ENCODE data around the gene ARHGEF38.
A peak's percentile ranks its signal among the peaks of the same experiment; 100 is the strongest.
"Not testable (repeated sequence)": the region's sequence is repeated elsewhere in the genome, so short reads cannot be mapped to it uniquely, and the experiment has no call there.

ARHGEF38 gene

GRCh38 chr4:105679186-105679585 lies 126.8 kb downstream of the ARHGEF38 start:
- Histone ChIP-seq H3K9ac (ENCODE audit: low read depth, low read length) (no peak overlapping the region), H3K4me3 (ENCODE audit: low read depth, low read length) (no peak overlapping the region), H3K27me3 (ENCODE audit: control insufficient read depth, insufficient read depth, low read length) (no peaks in the 10 kb centered on the region), H3K27ac (ENCODE audit: low read depth, low read length) (no peak overlapping the region), H3K9me3 (ENCODE audit: control insufficient read depth, insufficient read depth, low read length) (no peaks in the 10 kb centered on the region), H3K4me1 (ENCODE audit: control insufficient read depth, insufficient read depth, low read length) (peaks cover 5% of the 10 kb centered on the region; the same call in 1 of the 2 replicates), H3K36me3 (ENCODE audit: control insufficient read depth, insufficient read depth, low read length) (peaks cover 15% of the 10 kb centered on the region)

GRCh38 chr4:105683038-105683437 lies 130.6 kb downstream of the ARHGEF38 start:
- H3K36me3 ChIP-seq (ENCODE audit: control insufficient read depth, insufficient read depth, low read length): peaks cover 20% of the 10 kb centered on the region
- H3K4me1 ChIP-seq (ENCODE audit: control insufficient read depth, insufficient read depth, low read length): no peaks in the 10 kb centered on the region
- no peaks in the 10 kb centered on the region for H3K9me3 ChIP-seq (ENCODE audit: control insufficient read depth, insufficient read depth, low read length)
- no peak overlapping the region for H3K27ac ChIP-seq (ENCODE audit: low read depth, low read length)
- H3K4me3 ChIP-seq (ENCODE audit: low read depth, low read length): no peak overlapping the region
- H3K27me3 ChIP-seq (ENCODE audit: control insufficient read depth, insufficient read depth, low read length): no peaks in the 10 kb centered on the region
- H3K9ac ChIP-seq (ENCODE audit: low read depth, low read length): no peak overlapping the region

- Histone ChIP-seq H3K9ac (ENCODE audit: low read depth, low read length) (no peak overlapping the region), H3K4me1 (ENCODE audit: control insufficient read depth, insufficient read depth, low read length) (no peaks in the 10 kb centered on the region), H3K4me3 (ENCODE audit: low read depth, low read length) (no peak overlapping the region), H3K27ac (ENCODE audit: low read depth, low read length) (no peak overlapping the region), H3K9me3 (ENCODE audit: control insufficient read depth, insufficient read depth, low read length) (no peaks in the 10 kb centered on the region), H3K27me3 (ENCODE audit: control insufficient read depth, insufficient read depth, low read length) (no peaks in the 10 kb centered on the region), H3K36me3 (ENCODE audit: control insufficient read depth, insufficient read depth, low read length) (peaks cover 34% of the 10 kb centered on the region)
Measured at GRCh38 chr4:105686571-105686970, 134.2 kb downstream of the ARHGEF38 start.

- peaks cover 38% of the 10 kb centered on the region for H3K36me3 ChIP-seq (ENCODE audit: control insufficient read depth, insufficient read depth, low read length)
- H3K4me1 ChIP-seq (ENCODE audit: control insufficient read depth, insufficient read depth, low read length); H3K27ac ChIP-seq (ENCODE audit: low read depth, low read length); H3K9ac ChIP-seq (ENCODE audit: low read depth, low read length); H3K9me3 ChIP-seq (ENCODE audit: control insufficient read depth, insufficient read depth, low read length); H3K27me3 ChIP-seq (ENCODE audit: control insufficient read depth, insufficient read depth, low read length); H3K4me3 ChIP-seq (ENCODE audit: low read depth, low read length): not testable (repeated sequence)
Measured at GRCh38 chr4:105694812-105695211, 142.4 kb downstream of the ARHGEF38 start.

GRCh38 chr4:105695832-105696231 lies 143.4 kb downstream of the ARHGEF38 start:
- H3K4me1 ChIP-seq (ENCODE audit: control insufficient read depth, insufficient read depth, low read length); H3K9ac ChIP-seq (ENCODE audit: low read depth, low read length); H3K4me3 ChIP-seq (ENCODE audit: low read depth, low read length); H3K9me3 ChIP-seq (ENCODE audit: control insufficient read depth, insufficient read depth, low read length); H3K27me3 ChIP-seq (ENCODE audit: control insufficient read depth, insufficient read depth, low read length); H3K27ac ChIP-seq (ENCODE audit: low read depth, low read length): not testable (repeated sequence)
- peaks cover 38% of the 10 kb centered on the region for H3K36me3 ChIP-seq (ENCODE audit: control insufficient read depth, insufficient read depth, low read length)

GRCh38 chr4:105698607-105699006 lies 146.2 kb downstream of the ARHGEF38 start:
- peaks cover 23% of the 10 kb centered on the region for H3K36me3 ChIP-seq (ENCODE audit: control insufficient read depth, insufficient read depth, low read length)
- H3K27ac ChIP-seq (ENCODE audit: low read depth, low read length): no peak overlapping the region
- no peak overlapping the region for H3K9ac ChIP-seq (ENCODE audit: low read depth, low read length)
- no peaks in the 10 kb centered on the region for H3K4me1 ChIP-seq (ENCODE audit: control insufficient read depth, insufficient read depth, low read length)
- H3K9me3 ChIP-seq (ENCODE audit: control insufficient read depth, insufficient read depth, low read length): no peaks in the 10 kb centered on the region
- H3K4me3 ChIP-seq (ENCODE audit: low read depth, low read length): no peak overlapping the region
- no peaks in the 10 kb centered on the region for H3K27me3 ChIP-seq (ENCODE audit: control insufficient read depth, insufficient read depth, low read length)

GRCh38 chr4:105707782-105708180 lies 155.4 kb downstream of the ARHGEF38 start:
- H3K27ac ChIP-seq (ENCODE audit: low read depth, low read length): peak overlapping the region; percentile 99
- H3K4me3 ChIP-seq (ENCODE audit: low read depth, low read length): peak overlapping the region; percentile 97
- H3K9ac ChIP-seq (ENCODE audit: low read depth, low read length): peak overlapping the region; percentile 83
- H3K4me1 ChIP-seq (ENCODE audit: control insufficient read depth, insufficient read depth, low read length): peaks cover 10% of the 10 kb centered on the region; the same call in 1 of the 2 replicates
- no peaks in the 10 kb centered on the region for H3K9me3 ChIP-seq (ENCODE audit: control insufficient read depth, insufficient read depth, low read length)
- H3K27me3 ChIP-seq (ENCODE audit: control insufficient read depth, insufficient read depth, low read length): no peaks in the 10 kb centered on the region
- no peaks in the 10 kb centered on the region for H3K36me3 ChIP-seq (ENCODE audit: control insufficient read depth, insufficient read depth, low read length)

- H3K4me3 ChIP-seq (ENCODE audit: low read depth, low read length): peak within 1 kb of the TSS; percentile 97
- H3K27me3 ChIP-seq (ENCODE audit: control insufficient read depth, insufficient read depth, low read length): no peaks in the 10 kb centered on the region
- peak within 1 kb of the TSS; percentile 99 for H3K27ac ChIP-seq (ENCODE audit: low read depth, low read length)
- no peaks in the 10 kb centered on the region for H3K9me3 ChIP-seq (ENCODE audit: control insufficient read depth, insufficient read depth, low read length)
- H3K36me3 ChIP-seq (ENCODE audit: control insufficient read depth, insufficient read depth, low read length): no peaks in the 10 kb centered on the region
- peaks cover 10% of the 10 kb centered on the region; the same call in 1 of the 2 replicates for H3K4me1 ChIP-seq (ENCODE audit: control insufficient read depth, insufficient read depth, low read length)
- peak within 1 kb of the TSS; percentile 89 for H3K9ac ChIP-seq (ENCODE audit: low read depth, low read length)
Measured at GRCh38 chr4:105708181-105709080, 156.0 kb downstream of the ARHGEF38 start, which contains the start of the genes GSTCD and INTS12. TSS of gene GSTCD (plus strand) at chr4:105708784. CDS start at chr4:105717614, 8,830 bp downstream. TSS of gene INTS12 (minus strand) at chr4:105708689. CDS start at chr4:105700005, 8,684 bp downstream.

- Histone ChIP-seq H3K9ac (ENCODE audit: low read depth, low read length) (peak overlapping the region; percentile 89), H3K4me1 (ENCODE audit: control insufficient read depth, insufficient read depth, low read length) (peaks cover 10% of the 10 kb centered on the region; the same call in 1 of the 2 replicates), H3K36me3 (ENCODE audit: control insufficient read depth, insufficient read depth, low read length) (no peaks in the 10 kb centered on the region), H3K9me3 (ENCODE audit: control insufficient read depth, insufficient read depth, low read length) (no peaks in the 10 kb centered on the region), H3K27me3 (ENCODE audit: control insufficient read depth, insufficient read depth, low read length) (no peaks in the 10 kb centered on the region), H3K4me3 (ENCODE audit: low read depth, low read length) (peak overlapping the region; percentile 97), H3K27ac (ENCODE audit: low read depth, low read length) (peak overlapping the region; percentile 99)
Measured at GRCh38 chr4:105709081-105709450, 156.6 kb downstream of the ARHGEF38 start.

GRCh38 chr4:105710012-105710600 lies 157.7 kb downstream of the ARHGEF38 start:
- peak overlapping the region; percentile 97 for H3K4me3 ChIP-seq (ENCODE audit: low read depth, low read length)
- H3K9ac ChIP-seq (ENCODE audit: low read depth, low read length): no peak overlapping the region
- H3K36me3 ChIP-seq (ENCODE audit: control insufficient read depth, insufficient read depth, low read length): no peaks in the 10 kb centered on the region
- no peaks in the 10 kb centered on the region for H3K9me3 ChIP-seq (ENCODE audit: control insufficient read depth, insufficient read depth, low read length)
- no peak overlapping the region for H3K27ac ChIP-seq (ENCODE audit: low read depth, low read length)
- peaks cover 10% of the 10 kb centered on the region; the same call in 1 of the 2 replicates for H3K4me1 ChIP-seq (ENCODE audit: control insufficient read depth, insufficient read depth, low read length)
- no peaks in the 10 kb centered on the region for H3K27me3 ChIP-seq (ENCODE audit: control insufficient read depth, insufficient read depth, low read length)

- no peak overlapping the region for H3K27ac ChIP-seq (ENCODE audit: low read depth, low read length)
- no peak overlapping the region for H3K9ac ChIP-seq (ENCODE audit: low read depth, low read length)
Measured at GRCh38 chr4:105710678-105711077, 158.3 kb downstream of the ARHGEF38 start.

More at GRCh38 chr4:105710678-105711077, 158.3 kb downstream of the ARHGEF38 start:
- H3K36me3 ChIP-seq (ENCODE audit: control insufficient read depth, insufficient read depth, low read length): no peaks in the 10 kb centered on the region
- no peaks in the 10 kb centered on the region for H3K9me3 ChIP-seq (ENCODE audit: control insufficient read depth, insufficient read depth, low read length)
- peak overlapping the region; percentile 32; the same call in 1 of the 2 replicates for H3K4me3 ChIP-seq (ENCODE audit: low read depth, low read length)
- peaks cover 10% of the 10 kb centered on the region; the same call in 1 of the 2 replicates for H3K4me1 ChIP-seq (ENCODE audit: control insufficient read depth, insufficient read depth, low read length)
- no peaks in the 10 kb centered on the region for H3K27me3 ChIP-seq (ENCODE audit: control insufficient read depth, insufficient read depth, low read length)
